GM12878 (cell line): ENCODE results near the gene SWSAP1. TPM values are rescaled to one million over a fixed set of nuclear protein-coding genes. Genes with fewer than 3 reads are reported as not detected.

Experiments
- ATAC-seq: fragments of 200-7000 bp; cut with Tn5 transposase; 3 replicates; pipeline ENCODE4 v1.9.1; 2020; ENCODE audit warnings: mild to moderate bottlenecking, moderate library complexity
- Bru-seq: library from RNA; stranded (reverse); fragments of 400-500 nt; gene quantifications from one replicate; lab custom pipeline; 2021; lab: Mats Ljungman, UMichigan
- BruChase-seq, 2 experiments: library from RNA; stranded (reverse); fragments of 400-500 nt; gene quantifications; one replicate each; lab custom pipeline; 2021; lab: Mats Ljungman, UMichigan
- BruUV-seq: library from RNA; stranded (reverse); fragments of 400-500 nt; replicated peaks from 2 replicates; lab custom pipeline; 2021; lab: Mats Ljungman, UMichigan
- CTCF ChIA-PET: fragments of 300-600 bp; sonication (Branson Sonifier 250); formaldehyde crosslinking; extraction: SDS; loops from one replicate; lab custom pipeline; 2021; ENCODE audit warnings: inconsistent platforms; lab: Yijun Ruan, JAX
- POLR2A ChIA-PET: fragments of 350-600 bp; formaldehyde crosslinking; extraction: SDS; loops from one replicate; lab custom pipeline; 2021; ENCODE audit warnings: inconsistent platforms; lab: Charles Lee
- RAD21 ChIA-PET: fragments of 300-600 bp; sonication (Branson Sonifier 250); formaldehyde crosslinking; loops from one replicate; lab custom pipeline; 2023; ENCODE audit warnings: antibody characterized with exemption; ENCODE audit not compliant: unreplicated experiment; lab: Charles Lee
- SMC1A ChIA-PET: fragments of 300-600 bp; sonication (Branson Sonifier 250); formaldehyde crosslinking; loops from one replicate; lab custom pipeline; 2023; ENCODE audit not compliant: unreplicated experiment, uncharacterized antibody; lab: Charles Lee
- DNase-seq: peaks from one replicate; pipeline ENCODE4 v3.0.0-alpha.2; 2011; ENCODE audit warnings: low read depth, low spot score
- FAIRE-seq: peaks from 3 replicates; lab custom pipeline; 2011; peaks lifted over from hg19 to GRCh38; lab: Jason Lieb, UNC
- H2AFZ ChIP-seq: 2 replicates; pipeline ENCODE4 v1.6.0; 2011; ENCODE audit warnings: low read depth, low read length, control low read depth; ENCODE audit not compliant: control insufficient read depth
- H3K27ac ChIP-seq: 2 replicates; pipeline ENCODE4 v1.5.1; 2011; ENCODE audit warnings: control low read depth; ENCODE audit not compliant: control insufficient read depth, insufficient read depth
- H3K27me3 ChIP-seq, 2 experiments: replicated peaks in 1 of 2; 2 replicates each; pipeline versions ENCODE4 v1.6.0 to v1.6.1; 2011; ENCODE audit warnings: low read length in 1 of 2; ENCODE audit not compliant: control insufficient read depth in 2 of 2, insufficient read depth in 2 of 2
- H3K36me3 ChIP-seq, 2 experiments: 2 replicates each; pipeline ENCODE4 v1.5.1; 2011; ENCODE audit warnings: low read length in 1 of 2; ENCODE audit not compliant: control insufficient read depth in 2 of 2, insufficient read depth in 2 of 2
- H3K4me1 ChIP-seq: 2 replicates; pipeline ENCODE4 v1.6.1; 2011; ENCODE audit warnings: mild to moderate bottlenecking, low read length, moderate library complexity, mixed read lengths; ENCODE audit not compliant: control insufficient read depth, insufficient read depth
- H3K4me2 ChIP-seq: 2 replicates; pipeline ENCODE4 v1.6.0; 2011; ENCODE audit warnings: control low read depth; ENCODE audit not compliant: control insufficient read depth, insufficient read depth
- H3K4me3 ChIP-seq: fragments of 200-600 bp; sonication (generic); 2 replicates; pipeline ENCODE4 v1.5.1; 2016
- H3K79me2 ChIP-seq: 2 replicates; pipeline ENCODE4 v1.6.0; 2011; ENCODE audit warnings: low read length; ENCODE audit not compliant: control insufficient read depth, insufficient read depth
- H3K9ac ChIP-seq: 2 replicates; pipeline ENCODE4 v1.8.0; 2011; ENCODE audit warnings: low read length, control low read depth, mixed read lengths; ENCODE audit not compliant: control insufficient read depth, insufficient read depth
- H3K9me3 ChIP-seq: replicated peaks from 3 replicates; pipeline ENCODE4 v1.5.1; 2011; ENCODE audit warnings: mild to moderate bottlenecking, low read length; ENCODE audit not compliant: control insufficient read depth, insufficient read depth
- H4K20me1 ChIP-seq: 2 replicates; pipeline ENCODE4 v1.6.0; 2011; ENCODE audit not compliant: control insufficient read depth, insufficient read depth
- ATF2 ChIP-seq: IDR thresholded peaks from 2 replicates; pipeline ENCODE4 v1.6.1; 2012; ENCODE audit warnings: low read length, inconsistent platforms
- CREM ChIP-seq: IDR thresholded peaks from 2 replicates; pipeline ENCODE4 v1.6.1; 2014; ENCODE audit warnings: antibody characterized with exemption, low read depth
- E2F8 ChIP-seq: fragments of 450-650 bp; IDR thresholded peaks from 2 replicates; pipeline ENCODE4 v1.6.1; 2018; ENCODE audit warnings: mild to moderate bottlenecking, low read depth, moderate library complexity; ENCODE audit not compliant: partially characterized antibody
- KLF5 ChIP-seq: fragments of 450-650 bp; IDR thresholded peaks from 2 replicates; pipeline ENCODE4 v1.6.1; 2014; ENCODE audit warnings: mild to moderate bottlenecking; ENCODE audit not compliant: partially characterized antibody
- MEF2B ChIP-seq: fragments of 450-650 bp; IDR thresholded peaks from 2 replicates; pipeline ENCODE4 v1.6.1; 2018; ENCODE audit warnings: mild to moderate bottlenecking, moderate library complexity; ENCODE audit not compliant: partially characterized antibody, poor library complexity, severe bottlenecking
- NBN ChIP-seq: fragments of 450-650 bp; IDR thresholded peaks from 2 replicates; pipeline ENCODE4 v1.6.1; 2016
- NFYA ChIP-seq: IDR thresholded peaks from 2 replicates; pipeline ENCODE4 v1.6.1; 2011; ENCODE audit warnings: low read depth, mild to moderate bottlenecking, low read length, improper control_type of control experiment, borderline replicate concordance
- NKRF ChIP-seq: fragments of 450-650 bp; conservative IDR thresholded peaks from 2 replicates; pipeline ENCODE4 v1.6.1; 2017; ENCODE audit warnings: mild to moderate bottlenecking, moderate library complexity
- PAX5 ChIP-seq: IDR thresholded peaks from 2 replicates; pipeline ENCODE4 v1.6.1; 2011; ENCODE audit warnings: low read depth, low read length, borderline replicate concordance
- RAD51 ChIP-seq: fragments of 450-650 bp; IDR thresholded peaks from 2 replicates; pipeline ENCODE4 v1.6.1; 2016; ENCODE audit warnings: moderate library complexity, mild to moderate bottlenecking, inconsistent platforms
- SMAD5 ChIP-seq: IDR thresholded peaks from 2 replicates; pipeline ENCODE4 v1.6.1; 2016; ENCODE audit warnings: antibody characterized with exemption, low read depth
- WGBS: methylation state at CpG from one replicate; pipeline ENCODE4 v1.1.6; 2016; ENCODE audit warnings: low lambda C conversion rate; ENCODE audit not compliant: insufficient replicate concordance, insufficient coverage; ENCODE audit errors: missing lambda C conversion rate; 5-methylcytosine and 5-hydroxymethylcytosine counted together
- in situ Hi-C: fragments of 300-500 bp; cut with MboI; formaldehyde crosslinking; loops from 9 replicates; pipeline ENCODE4 v1.14.3; 2018; ENCODE audit warnings: mixed read lengths
- intact Hi-C: fragments of 100-400 bp; cut with micrococcal nuclease; formaldehyde crosslinking; loops from one replicate; pipeline ENCODE4 v1.14.2; 2022; ENCODE audit not compliant: unreplicated experiment
- long read RNA-seq, 2 experiments: library from polyadenylated mRNA; unstranded; transcript quantifications; one replicate each; pipeline ENCODE4 v2.0.0, GENCODE V29; 2019 to 2020
- polyA minus RNA-seq, 3 experiments: library from RNA; depleted of rRNA, polyadenylated mRNA; stranded (reverse); fragments of >200 nt; gene quantifications; 2 replicates each; pipeline ENCODE4 v1.2.3, GENCODE V29; 2011
- polyA plus RNA-seq, 11 experiments: library from polyadenylated mRNA; depleted of rRNA in 4 of 11; unstranded in 6 of 11; stranded (reverse) in 5 of 11; fragments of >200 nt; fragmentation: Nextera tagmentation in 4 of 11; fragmentation: Illumina TruSeq in 1 of 11; extraction: Ambion mirVana in 4 of 11; extraction: Trizol in 1 of 11; gene quantifications; 1 replicate in 1 of 11; 2 replicates in 10 of 11; pipeline versions ENCODE4 v1.2.1 to v1.2.3, GENCODE V29; 2011 to 2016; ENCODE audit warnings: inconsistent platforms in 2 of 11, missing spikeins in 2 of 11, low read depth in 1 of 11
- total RNA-seq, 4 experiments: library from RNA; depleted of rRNA in 3 of 4; stranded (reverse); fragments of >200 nt in 3 of 4; fragmentation: Illumina TruSeq in 1 of 4; extraction: Trizol in 1 of 4; gene quantifications; 2 replicates each; pipeline versions ENCODE4 v1.2.1 to v1.2.3, GENCODE V29; 2013 to 2021

SWSAP1 gene
- 4.9 and 5.2 TPM in 2 replicates for total RNA-seq (2013; cell fraction: nucleolus; rRNA removed)
- total RNA-seq (2014; rRNA removed) (2.8 and 3.1 TPM in 2 replicates), total RNA-seq (2014; rRNA removed; fragmentation: Illumina TruSeq; extraction: Trizol) (1.5 and 2.1 TPM in 2 replicates), total RNA-seq (2021) (2.6 and 3.0 TPM in 2 replicates), polyA plus RNA-seq (2011; rRNA removed) (1.2 and 2.3 TPM in 2 replicates), polyA plus RNA-seq (2014; fragmentation: Illumina TruSeq; extraction: Trizol) (0.35 and 1.6 TPM in 2 replicates), polyA plus RNA-seq (2014; fragmentation: Nextera tagmentation; extraction: Ambion mirVana) (1 to 10 TPM in 1 of 2 experiments, under 1 TPM in 1; 0.18 to 1.0 TPM), polyA plus RNA-seq (2014; rRNA removed) (3.7 and 4.7 TPM in 2 replicates), polyA plus RNA-seq (2016; fragmentation: Nextera tagmentation; extraction: Ambion mirVana) (1 to 10 TPM; 5.3 to 6.5 TPM), polyA minus RNA-seq (2011; rRNA and poly(A)+ RNA removed) (2.2 and 4.5 TPM in 2 replicates), Bru-seq, nascent RNA (percentile 74 among the genes with signal in this experiment), BruChase-seq, experiment 1, labeled RNA remaining after a 6-hour chase (percentile 55 among the genes with signal in this experiment), BruChase-seq, experiment 2, labeled RNA remaining after a 2-hour chase (percentile 59 among the genes with signal in this experiment)
- 0.60 TPM for polyA plus RNA-seq (2011; ENCODE audit: low read depth)
- polyA plus RNA-seq (2011; cell fraction: cytosol; rRNA removed): 2.6 and 3.6 TPM in 2 replicates
- 3.8 and 3.9 TPM in 2 replicates for polyA plus RNA-seq (2011; cell fraction: nucleus; rRNA removed)
- 1.5 and 2.2 TPM in 2 replicates for polyA plus RNA-seq (2012)
- 1.3 and 1.5 TPM in 2 replicates for polyA minus RNA-seq (2011; cell fraction: cytosol; rRNA and poly(A)+ RNA removed)
- polyA minus RNA-seq (2011; cell fraction: nucleus; rRNA and poly(A)+ RNA removed): 2.9 and 5.1 TPM in 2 replicates
- long read RNA-seq, experiment 1, transcript SWSAP1-201 (2 exons, 1,684 nt): major isoform, 5 of 6 reads
- long read RNA-seq, experiment 1, partial matches to known transcripts: 0 of 6 reads
- long read RNA-seq, experiment 1, other reads (novel, unspliced or antisense): 1 of 6 reads
- long read RNA-seq, experiment 2, partial matches to known transcripts: 0 of 5 reads
- long read RNA-seq, experiment 2, other reads (novel, unspliced or antisense): 3 of 5 reads

- Histone ChIP-seq H3K36me3 (no peaks in the 10 kb centered on the region), H3K9ac (peak within 1 kb of the TSS; percentile 87), H3K79me2 (peaks cover 10% of the 10 kb centered on the region), H3K4me1 (peaks cover 21% of the 10 kb centered on the region), H3K4me3 (peak within 1 kb of the TSS; percentile 77), H3K4me2 (peak within 1 kb of the TSS; percentile 97), H3K9me3 (no peaks in the 10 kb centered on the region), H2AFZ (peak within 1 kb of the TSS; percentile 98), H3K27me3 (no peaks in the 10 kb centered on the region), H3K27ac (peak within 1 kb of the TSS; percentile 94), H4K20me1 (no peaks in the 10 kb centered on the region)
- under 1% methylated on average over 44 of the region's 44 CpGs for WGBS
- DNase-seq (peak; percentile 99), ATAC-seq (peak; percentile 95), FAIRE-seq (peak; percentile 95)
- POLR2A ChIA-PET: interaction anchor here (0.6 to 4.8 kb wide), 23 partner anchors 8 to 1407 kb away, joined by 3 to 48 read pairs (median 4); partner anchors contain the start of genes CCDC159, ECSIT, ELOF1 and ODAD3
- SMC1A ChIA-PET: interaction anchor here (0.7 to 6.1 kb wide), 13 partner anchors 9 to 285 kb away, joined by 3 to 40 read pairs (median 5); partner anchors contain the start of genes CCDC159, ECSIT, EPOR and ODAD3
- BruUV-seq: TSS peak; percentile 89
- RAD21 ChIA-PET: interaction anchor here (0.5 to 5.2 kb wide), 27 partner anchors 9 to 796 kb away, joined by 3 to 36 read pairs (median 4); partner anchors contain the start of genes CCDC159, ECSIT, ELOF1 and EPOR
- CTCF ChIA-PET: interaction anchor here (0.6 to 5.6 kb wide), 15 partner anchors 8 to 438 kb away, joined by 3 to 62 read pairs (median 4); partner anchors contain the start of genes CCDC159, EPOR, PRKCSH and TMEM205
- intact Hi-C loops (loop anchor here (2.0 kb wide), 1 partner anchor 28 kb away; the partner anchor contains the start of genes CCDC159 and TMEM205), in situ Hi-C loops (no loop called here)
- TF ChIP-seq NKRF: 0 out of 2 replicates have a peak, but pooled peaks have one; percentile 18
- TF ChIP-seq NFYA: no peak; the same call in 1 of the 2 replicates
- TF ChIP-seq SMAD5: peak; percentile 79
- no peak for TF ChIP-seq ATF2
- peak; percentile 71 for TF ChIP-seq CREM
- no peak; the same call in 1 of the 2 replicates for TF ChIP-seq RAD51
- peak; percentile 91 for TF ChIP-seq KLF5
- TF ChIP-seq MEF2B: peak; percentile 49
- no peak for TF ChIP-seq E2F8
- TF ChIP-seq NBN: peak; percentile 64; the same call in 1 of the 2 replicates
- TF ChIP-seq PAX5: no peak
Observed at GRCh38 chr19:11374433-11375142, at the start of gene SWSAP1. Gene SWSAP1, plus strand, starts transcription at chr19:11374666. Its CDS starts 15 bp downstream, at chr19:11374681.
